Hippocampal formation (tissue), 2 donors: ENCODE data around the gene MTMR12.

Source experiments
- DNase-seq, 2 donors: peaks; one replicate each; lab custom pipeline; 2025; lab: John Stamatoyannopoulos, UW

Gene MTMR12

DNA sequence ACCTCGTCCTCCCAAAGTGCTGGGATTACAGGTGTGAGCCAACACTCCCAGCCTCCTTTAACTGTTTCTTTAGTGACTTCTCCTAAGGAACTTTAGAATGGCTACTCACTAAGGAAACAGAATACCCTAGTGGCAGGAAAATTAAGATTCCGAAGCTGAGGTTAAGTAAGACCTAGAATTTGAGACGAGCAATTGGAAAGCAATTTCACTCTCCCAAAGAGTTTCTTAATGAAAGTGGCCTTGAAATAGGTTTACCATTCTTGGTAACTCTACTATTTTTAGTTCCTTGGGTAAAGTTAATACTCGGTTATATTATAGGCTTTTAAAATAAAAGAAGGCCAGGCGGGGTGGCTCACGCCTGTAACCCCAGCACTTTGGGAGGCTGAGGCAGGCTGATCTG lies 115.7 kb downstream of the MTMR12 start:
- no peak for DNase-seq

DNA sequence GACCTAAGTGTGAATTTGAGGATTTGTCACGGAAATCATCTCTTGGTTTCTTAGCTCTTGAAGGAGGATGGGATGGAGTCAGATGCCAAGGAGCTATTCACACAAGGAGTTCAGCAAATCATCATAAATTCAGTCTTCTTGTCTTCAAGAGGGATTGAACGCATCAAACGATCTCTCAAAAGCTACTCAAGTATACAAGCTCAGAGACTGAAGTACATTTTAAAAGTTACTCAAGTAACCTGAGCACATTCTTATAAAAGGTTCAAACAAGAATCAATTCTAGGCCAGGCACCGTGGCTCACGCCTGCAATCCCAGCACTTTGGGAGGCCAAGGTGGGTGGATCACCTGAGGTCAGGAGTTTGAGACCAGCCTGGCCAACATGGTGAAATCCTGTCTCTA lies 117.5 kb downstream of the MTMR12 start:
- no peak for DNase-seq

DNA sequence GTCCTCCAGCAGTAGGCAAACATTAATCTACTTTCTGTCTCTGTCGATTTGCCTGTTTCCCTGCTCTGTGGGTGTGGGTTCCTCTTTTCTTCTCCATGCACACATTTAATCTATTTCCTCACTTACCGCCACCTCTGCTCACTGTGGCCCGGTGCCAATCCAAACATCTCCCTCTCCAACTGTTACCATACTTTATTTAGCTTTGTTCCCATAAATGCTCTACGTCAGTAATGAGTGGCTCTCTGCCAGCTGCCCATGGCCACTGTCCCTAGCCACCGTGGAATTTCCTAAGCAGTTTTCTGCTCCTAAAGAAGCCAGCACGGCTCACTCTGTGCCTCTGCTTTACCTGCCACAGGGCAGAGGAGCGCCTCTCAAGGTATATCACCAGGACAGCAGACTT lies 119.1 kb downstream of the MTMR12 start:
- DNase-seq = no peak

DNA sequence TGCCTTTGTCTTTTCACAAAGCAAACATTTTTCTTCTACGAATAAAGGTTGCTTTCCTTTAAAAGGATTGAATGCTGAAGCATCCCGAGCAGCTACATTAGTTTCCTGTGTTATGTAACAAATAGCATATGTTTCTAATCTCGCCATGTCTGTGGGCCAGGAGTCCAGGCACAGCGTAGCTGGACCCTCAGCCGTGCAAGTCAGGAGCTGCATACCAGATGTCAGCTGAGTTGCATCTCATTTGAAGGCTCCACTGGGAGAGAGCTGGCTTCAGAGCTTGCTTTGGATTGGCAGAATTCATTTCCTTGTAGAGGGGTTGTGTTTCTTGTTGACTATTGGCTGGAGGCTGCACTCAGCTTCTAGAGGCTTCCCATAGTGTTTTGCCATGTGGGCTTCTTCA lies 122.6 kb downstream of the MTMR12 start:
- no peak for DNase-seq

DNA sequence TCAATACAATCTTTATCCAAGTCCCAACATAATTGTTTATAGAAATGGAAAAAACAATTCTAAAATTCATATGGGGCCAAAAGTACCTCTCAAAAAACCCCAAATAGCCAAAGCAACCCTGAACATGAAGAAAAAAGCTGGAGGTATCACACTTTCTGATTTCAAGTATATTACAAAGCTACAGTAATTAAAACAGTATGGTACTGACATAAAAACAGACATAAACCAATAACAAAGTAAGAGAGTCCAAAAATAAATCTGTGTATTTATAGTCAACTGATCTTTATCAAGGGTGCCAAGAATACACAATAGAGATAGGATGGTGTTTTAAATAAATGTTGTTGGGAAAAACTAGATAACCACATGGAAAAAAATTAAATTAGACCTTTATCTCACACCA lies 125.1 kb downstream of the MTMR12 start:
- DNase-seq = no peak

DNA sequence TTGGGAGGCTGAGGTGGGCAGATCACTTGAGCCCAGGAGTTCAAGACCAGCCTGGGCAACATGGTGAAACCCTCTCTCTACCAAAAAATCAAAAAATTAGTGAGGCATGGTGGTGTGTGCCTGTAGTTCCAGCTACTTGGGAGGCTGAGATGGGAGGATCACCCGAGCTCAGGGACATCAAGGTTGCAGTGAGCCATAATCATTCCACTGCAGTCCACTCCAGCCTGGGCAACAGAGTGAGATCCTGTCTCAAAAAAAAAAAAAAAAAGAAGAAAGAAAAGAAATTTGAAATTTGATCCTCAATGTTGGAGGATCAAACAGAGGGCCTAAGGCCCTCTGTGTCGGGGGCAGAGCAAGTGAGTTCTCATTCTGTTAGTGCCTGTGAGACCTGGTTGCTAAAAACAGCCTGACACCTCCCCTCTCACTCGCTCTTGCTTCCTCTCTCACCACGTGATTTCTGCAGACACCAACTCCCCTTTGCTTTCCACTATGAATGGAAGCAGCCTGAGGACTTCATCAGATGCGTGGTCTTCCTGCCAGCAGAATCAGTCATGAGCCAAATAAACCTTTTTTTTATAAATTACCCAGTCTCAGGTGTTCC lies 130.2 kb downstream of the MTMR12 start:
- DNase-seq = no peak
